Spleen (tissue), 7 donors: ENCODE measurements around the gene DNAJC17.
A peak's percentile ranks its signal among the peaks of the same experiment; 100 is the strongest.

Experiments
- POLR2A ChIP-seq, 3 donors: fragments of 450-650 bp; IDR thresholded peaks; one replicate each; pipeline ENCODE4 v1.5.1; 2017; ENCODE audit warnings: antibody characterized with exemption in 3 of 3, mild to moderate bottlenecking in 1 of 3
- TF ChIP-seq, protein P1 (sequence below), 11 experiments: fragments of 200-600 bp in 7 of 11; fragments of 450-650 bp in 4 of 11; sonication (generic) in 4 of 11; IDR thresholded peaks in 8 of 11; conservative IDR thresholded peaks in 3 of 11; 1 replicate in 7 of 11; 2 replicates in 4 of 11; pipeline versions ENCODE4 v1.4.0 to v1.8.0; 2016 to 2021; ENCODE audit warnings: antibody characterized with exemption in 11 of 11, inconsistent platforms in 4 of 11, mild to moderate bottlenecking in 1 of 11
- donor health status: DM: no; HTN: no; CAD: no; lungs with moderate emphysema.
- donor health status: DM: no; HTN: no; CAD: no.
- donor health status: DM: no; HTN: no; CAD: no.

- TF ChIP-seq, protein P1, sequence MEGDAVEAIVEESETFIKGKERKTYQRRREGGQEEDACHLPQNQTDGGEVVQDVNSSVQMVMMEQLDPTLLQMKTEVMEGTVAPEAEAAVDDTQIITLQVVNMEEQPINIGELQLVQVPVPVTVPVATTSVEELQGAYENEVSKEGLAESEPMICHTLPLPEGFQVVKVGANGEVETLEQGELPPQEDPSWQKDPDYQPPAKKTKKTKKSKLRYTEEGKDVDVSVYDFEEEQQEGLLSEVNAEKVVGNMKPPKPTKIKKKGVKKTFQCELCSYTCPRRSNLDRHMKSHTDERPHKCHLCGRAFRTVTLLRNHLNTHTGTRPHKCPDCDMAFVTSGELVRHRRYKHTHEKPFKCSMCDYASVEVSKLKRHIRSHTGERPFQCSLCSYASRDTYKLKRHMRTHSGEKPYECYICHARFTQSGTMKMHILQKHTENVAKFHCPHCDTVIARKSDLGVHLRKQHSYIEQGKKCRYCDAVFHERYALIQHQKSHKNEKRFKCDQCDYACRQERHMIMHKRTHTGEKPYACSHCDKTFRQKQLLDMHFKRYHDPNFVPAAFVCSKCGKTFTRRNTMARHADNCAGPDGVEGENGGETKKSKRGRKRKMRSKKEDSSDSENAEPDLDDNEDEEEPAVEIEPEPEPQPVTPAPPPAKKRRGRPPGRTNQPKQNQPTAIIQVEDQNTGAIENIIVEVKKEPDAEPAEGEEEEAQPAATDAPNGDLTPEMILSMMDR (IDR thresholded peaks at IDR 0.05 in 8 of 11, conservative IDR thresholded peaks at IDR 0.05 in 3 of 11): peak in 7 of 11 experiments; percentile 14 to 44 (median 29)
- peak in 1 of 3 donors; percentile 4 for TF ChIP-seq POLR2A (IDR thresholded peaks at IDR 0.05)
These were observed at the start of gene DNAJC17, which contains the start of gene ZFYVE19 for GRCh38 chr15:40807028-40807887.
